IPS-NIHi11 (cell line): ENCODE results near the gene THRAP3.

ENCODE experiments used
- DNase-seq: peaks from one replicate; pipeline ENCODE4 v3.0.0; 2012; ENCODE audit warnings: mixed read lengths, low spot score

THRAP3 gene

DNA sequence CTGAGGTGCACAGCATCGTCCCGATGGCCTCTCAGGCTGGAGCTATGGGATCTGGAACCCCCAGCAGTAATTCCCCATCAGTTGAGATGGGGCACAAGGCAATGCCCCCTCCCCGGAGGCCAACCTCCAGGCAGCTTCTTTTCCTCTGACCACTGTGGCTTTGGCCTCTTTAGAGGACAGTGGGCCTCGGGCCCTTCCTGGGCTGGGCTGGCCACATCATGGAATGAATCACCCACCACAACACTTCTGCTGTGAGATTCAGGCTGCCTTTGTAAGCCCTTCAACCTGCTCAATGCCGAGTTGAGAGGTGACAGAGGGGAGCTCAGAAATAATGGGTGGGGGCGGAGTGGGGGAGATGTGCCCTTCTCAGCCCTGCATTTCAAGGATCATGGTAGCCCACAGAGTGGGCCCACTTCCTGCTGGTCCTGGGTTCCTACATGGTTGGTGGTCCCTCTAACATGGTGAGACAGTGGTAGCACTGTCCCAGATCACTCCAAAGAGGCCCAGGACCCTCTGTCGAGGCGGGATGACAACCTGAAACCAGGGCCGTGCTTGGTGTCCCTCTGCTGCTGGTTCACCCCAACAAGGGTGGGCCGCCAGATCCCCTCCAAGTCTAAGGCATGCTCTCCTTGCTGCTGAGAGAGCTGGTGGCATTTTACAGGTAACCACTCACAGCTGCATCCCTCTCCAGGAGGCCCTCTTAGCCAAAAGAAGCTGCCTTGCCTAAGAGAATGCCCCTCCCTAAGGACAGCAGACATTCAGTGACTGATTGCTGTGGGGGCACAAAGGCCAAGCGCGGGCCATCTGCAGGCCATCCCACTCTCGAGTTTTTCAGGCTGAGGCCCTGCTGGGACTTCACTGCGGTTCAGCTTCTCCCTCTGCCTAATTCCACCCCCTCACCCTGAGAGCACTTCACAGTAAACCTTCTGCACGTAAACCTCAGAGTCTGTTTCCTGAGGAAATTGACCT, 129.0 kb downstream of the THRAP3 start:
- DNase-seq, result no peak

DNA sequence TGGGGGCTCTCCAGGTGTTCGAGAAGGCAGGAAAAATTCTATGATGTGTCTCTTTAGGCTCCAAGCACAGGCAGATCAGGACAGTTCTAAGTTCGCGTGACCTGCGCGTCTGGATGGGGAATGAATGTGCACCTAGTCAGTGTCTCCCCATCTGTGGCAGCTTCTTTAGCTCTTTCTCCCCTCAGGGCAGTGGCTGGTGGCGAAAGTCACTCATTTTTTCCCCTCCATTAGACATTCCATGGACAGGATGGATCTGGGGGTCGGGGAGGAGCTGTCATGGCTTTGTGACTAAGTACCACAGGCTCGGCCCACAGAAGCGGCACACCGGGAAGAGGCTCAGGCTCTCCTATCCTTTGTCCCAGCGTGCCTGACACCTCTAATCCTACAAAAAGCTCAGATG, 130.2 kb downstream of the THRAP3 start:
- DNase-seq, result no peak
